ENCODE measurements around the gene ZNF217. TPM values are rescaled to one million over a fixed set of nuclear protein-coding genes. Genes with fewer than 3 reads are reported as not detected.

Gene ZNF217
- total and polyA plus RNA-seq, 2 donors (not counting 1 experiment from before 2014, with no cell fraction given) = 15.5 to 92.6 TPM

GRCh38 chr20:53594068-53595017, 704 bp upstream of the ZNF217 start:
- Histone ChIP-seq H3K36me3 (replicated peaks in 1 of 2; ENCODE audit: control extremely low read depth in 1 of 2, control insufficient read depth in 1 of 2, extremely low read depth in 1 of 2, insufficient read depth in 2 of 2, low read length in 1 of 2) (no peaks in the 10 kb centered on the region), H3K4me1 (ENCODE audit: control insufficient read depth in 2 of 2, insufficient read depth in 2 of 2, low read length in 2 of 2) (peaks cover 26 to 27% of the 10 kb centered on the region in 2 donors), H3K27ac (ENCODE audit: low read length in 2 of 2) (peak overlapping the region; percentile 92 to 96), H3K27me3 (replicated peaks in 1 of 4; ENCODE audit: control extremely low read depth in 1 of 4, control insufficient read depth in 3 of 4, insufficient read depth in 4 of 4, low read length in 3 of 4) (no peaks in the 10 kb centered on the region), H3K4me3 (ENCODE audit: control extremely low read depth in 1 of 5, extremely low read depth in 1 of 5, insufficient read depth in 1 of 5, low read depth in 2 of 5, low read length in 4 of 5) (peak overlapping the region; percentile 52 to 91 (median 85)), H3K9ac (ENCODE audit: low read length) (peak overlapping the region; percentile 89), H4K20me1 (ENCODE audit: control insufficient read depth, insufficient read depth, low read length, poor library complexity, severe bottlenecking) (no peaks in the 10 kb centered on the region), H3K79me2 (ENCODE audit: control insufficient read depth, insufficient read depth, low read length) (peaks cover 32% of the 10 kb centered on the region), H3K4me2 (replicated peaks; ENCODE audit: low read depth, low read length, poor library complexity, severe bottlenecking) (peak overlapping the region; percentile 71), H3K9me3 (ENCODE audit: control extremely low read depth in 1 of 3, control insufficient read depth in 2 of 3, insufficient read depth in 1 of 3, low read length in 2 of 3) (no peaks in the 10 kb centered on the region), H2AFZ (ENCODE audit: insufficient read depth, low read depth, low read length, poor library complexity, severe bottlenecking) (peak overlapping the region; percentile 73)
- Mint-ChIP-seq H3K4me1 (peaks cover 52% of the 10 kb centered on the region), H3K27me3 (no peaks in the 10 kb centered on the region), H3K4me3 (peak overlapping the region; percentile 92), H3K9me3 (ENCODE audit: insufficient read depth) (no peaks in the 10 kb centered on the region), H3K27ac (peak overlapping the region; percentile 96)
- CTCF ChIA-PET = interaction anchor here (0.7 to 2.9 kb wide), 16 partner anchors 14 to 345 kb away, joined by 3 to 21 read pairs (median 4); no protein-coding TSS in a partner anchor
- intact Hi-C loops (cut with micrococcal nuclease) = loop anchor here (1.0 to 5.0 kb wide), 5 partner anchors 16 to 332 kb away; no protein-coding TSS in a partner anchor
- WGBS (ENCODE audit: insufficient coverage) = 2% methylated on average over 72 of the region's 110 CpGs
- POLR2A ChIA-PET = interaction anchor here (0.6 to 2.0 kb wide), 25 partner anchors 14 to 345 kb away, joined by 3 to 20 read pairs (median 4); no protein-coding TSS in a partner anchor
- DNase-seq (peak; percentile 95), ATAC-seq (ENCODE audit: low read depth) (peak; percentile 70)
- TF ChIP-seq CTCF (IDR thresholded peaks at IDR 0.05) (peak; percentile 14), EZH2 (IDR thresholded peaks at IDR 0.05; ENCODE audit: borderline replicate concordance, insufficient read depth, low read depth, low read length, poor library complexity, severe bottlenecking) (no peak)

All from B cell (primary cell).